Measurements from ENCODE around the gene CEP41. TPM values are rescaled to one million over a fixed set of nuclear protein-coding genes. Genes with fewer than 3 reads are reported as not detected.

CEP41 gene
- total and polyA plus RNA-seq, 2 experiments from 2014 or later = 17.4 to 25.0 TPM

GRCh38 chr7:130426564-130426963 lies 14.3 kb downstream of the CEP41 start:
- Histone ChIP-seq H3K9me2 (ENCODE audit: insufficient read depth) (no peaks in the 10 kb centered on the region), H2AFZ (no peak overlapping the region), H3K36me3 (ENCODE audit: insufficient read depth) (no peaks in the 10 kb centered on the region), H3K4me3 (no peak overlapping the region), H4K20me1 (replicated peaks; ENCODE audit: insufficient read depth) (no peaks in the 10 kb centered on the region), H3K79me2 (replicated peaks; ENCODE audit: insufficient read depth) (no peaks in the 10 kb centered on the region), H3K4me1 (ENCODE audit: insufficient read depth) (peaks cover 9% of the 10 kb centered on the region), H3K27me3 (ENCODE audit: insufficient read depth) (no peaks in the 10 kb centered on the region), H3K27ac (ENCODE audit: low read depth) (no peak overlapping the region), H3K4me2 (no peak overlapping the region), H3F3A (replicated peaks; ENCODE audit: low read depth) (no peaks in the 10 kb centered on the region)
- TF ChIP-seq ZNF331 (CRISPR knock-in tag; IDR thresholded peaks at IDR 0.05; ENCODE audit: low read depth) (no peak), STAT1 (IDR thresholded peaks at IDR 0.05; ENCODE audit: unreplicated experiment) (no peak), ZNF114 (CRISPR knock-in tag; IDR thresholded peaks at IDR 0.05) (no peak), POLR2AphosphoS5 (IDR thresholded peaks at IDR 0.05; ENCODE audit: low read depth) (no peak)
- TF ChIP-seq, protein P1, sequence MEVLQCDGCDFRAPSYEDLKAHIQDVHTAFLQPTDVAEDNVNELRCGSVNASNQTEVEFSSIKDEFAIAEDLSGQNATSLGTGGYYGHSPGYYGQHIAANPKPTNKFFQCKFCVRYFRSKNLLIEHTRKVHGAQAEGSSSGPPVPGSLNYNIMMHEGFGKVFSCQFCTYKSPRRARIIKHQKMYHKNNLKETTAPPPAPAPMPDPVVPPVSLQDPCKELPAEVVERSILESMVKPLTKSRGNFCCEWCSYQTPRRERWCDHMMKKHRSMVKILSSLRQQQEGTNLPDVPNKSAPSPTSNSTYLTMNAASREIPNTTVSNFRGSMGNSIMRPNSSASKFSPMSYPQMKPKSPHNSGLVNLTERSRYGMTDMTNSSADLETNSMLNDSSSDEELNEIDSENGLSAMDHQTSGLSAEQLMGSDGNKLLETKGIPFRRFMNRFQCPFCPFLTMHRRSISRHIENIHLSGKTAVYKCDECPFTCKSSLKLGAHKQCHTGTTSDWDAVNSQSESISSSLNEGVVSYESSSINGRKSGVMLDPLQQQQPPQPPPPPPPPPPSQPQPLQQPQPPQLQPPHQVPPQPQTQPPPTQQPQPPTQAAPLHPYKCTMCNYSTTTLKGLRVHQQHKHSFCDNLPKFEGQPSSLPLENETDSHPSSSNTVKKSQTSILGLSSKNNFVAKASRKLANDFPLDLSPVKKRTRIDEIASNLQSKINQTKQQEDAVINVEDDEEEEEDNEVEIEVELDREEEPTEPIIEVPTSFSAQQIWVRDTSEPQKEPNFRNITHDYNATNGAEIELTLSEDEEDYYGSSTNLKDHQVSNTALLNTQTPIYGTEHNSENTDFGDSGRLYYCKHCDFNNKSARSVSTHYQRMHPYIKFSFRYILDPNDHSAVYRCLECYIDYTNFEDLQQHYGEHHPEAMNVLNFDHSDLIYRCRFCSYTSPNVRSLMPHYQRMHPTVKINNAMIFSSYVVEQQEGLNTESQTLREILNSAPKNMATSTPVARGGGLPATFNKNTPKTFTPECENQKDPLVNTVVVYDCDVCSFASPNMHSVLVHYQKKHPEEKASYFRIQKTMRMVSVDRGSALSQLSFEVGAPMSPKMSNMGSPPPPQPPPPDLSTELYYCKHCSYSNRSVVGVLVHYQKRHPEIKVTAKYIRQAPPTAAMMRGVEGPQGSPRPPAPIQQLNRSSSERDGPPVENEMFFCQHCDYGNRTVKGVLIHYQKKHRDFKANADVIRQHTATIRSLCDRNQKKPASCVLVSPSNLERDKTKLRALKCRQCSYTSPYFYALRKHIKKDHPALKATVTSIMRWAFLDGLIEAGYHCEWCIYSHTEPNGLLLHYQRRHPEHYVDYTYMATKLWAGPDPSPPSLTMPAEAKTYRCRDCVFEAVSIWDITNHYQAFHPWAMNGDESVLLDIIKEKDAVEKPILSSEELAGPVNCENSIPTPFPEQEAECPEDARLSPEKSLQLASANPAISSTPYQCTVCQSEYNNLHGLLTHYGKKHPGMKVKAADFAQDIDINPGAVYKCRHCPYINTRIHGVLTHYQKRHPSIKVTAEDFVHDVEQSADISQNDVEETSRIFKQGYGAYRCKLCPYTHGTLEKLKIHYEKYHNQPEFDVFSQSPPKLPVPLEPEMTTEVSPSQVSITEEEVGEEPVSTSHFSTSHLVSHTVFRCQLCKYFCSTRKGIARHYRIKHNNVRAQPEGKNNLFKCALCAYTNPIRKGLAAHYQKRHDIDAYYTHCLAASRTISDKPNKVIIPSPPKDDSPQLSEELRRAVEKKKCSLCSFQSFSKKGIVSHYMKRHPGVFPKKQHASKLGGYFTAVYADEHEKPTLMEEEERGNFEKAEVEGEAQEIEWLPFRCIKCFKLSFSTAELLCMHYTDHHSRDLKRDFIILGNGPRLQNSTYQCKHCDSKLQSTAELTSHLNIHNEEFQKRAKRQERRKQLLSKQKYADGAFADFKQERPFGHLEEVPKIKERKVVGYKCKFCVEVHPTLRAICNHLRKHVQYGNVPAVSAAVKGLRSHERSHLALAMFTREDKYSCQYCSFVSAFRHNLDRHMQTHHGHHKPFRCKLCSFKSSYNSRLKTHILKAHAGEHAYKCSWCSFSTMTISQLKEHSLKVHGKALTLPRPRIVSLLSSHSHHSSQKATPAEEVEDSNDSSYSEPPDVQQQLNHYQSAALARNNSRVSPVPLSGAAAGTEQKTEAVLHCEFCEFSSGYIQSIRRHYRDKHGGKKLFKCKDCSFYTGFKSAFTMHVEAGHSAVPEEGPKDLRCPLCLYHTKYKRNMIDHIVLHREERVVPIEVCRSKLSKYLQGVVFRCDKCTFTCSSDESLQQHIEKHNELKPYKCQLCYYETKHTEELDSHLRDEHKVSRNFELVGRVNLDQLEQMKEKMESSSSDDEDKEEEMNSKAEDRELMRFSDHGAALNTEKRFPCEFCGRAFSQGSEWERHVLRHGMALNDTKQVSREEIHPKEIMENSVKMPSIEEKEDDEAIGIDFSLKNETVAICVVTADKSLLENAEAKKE (CRISPR knock-in tag; IDR thresholded peaks at IDR 0.05) = no peak
- no peak overlapping the region for H3K27ac Mint-ChIP-seq
- no peak for ATAC-seq
- no peaks in the 10 kb centered on the region for H3K9me3 Mint-ChIP-seq
- H3K36me3 Mint-ChIP-seq (ENCODE audit: low read depth) = no peaks in the 10 kb centered on the region
- no peak for DNase-seq (ENCODE audit: low spot score)
- H3K4me3 Mint-ChIP-seq = no peak overlapping the region
- H3K27me3 Mint-ChIP-seq (ENCODE audit: insufficient read depth, low read depth, poor library complexity) = peaks cover 3% of the 10 kb centered on the region
- peaks cover 11% of the 10 kb centered on the region for H3K4me1 Mint-ChIP-seq

- Histone ChIP-seq H3K79me2 (replicated peaks; ENCODE audit: insufficient read depth) (no peaks in the 10 kb centered on the region), H3K27ac (ENCODE audit: low read depth) (no peak overlapping the region), H3K4me2 (no peak overlapping the region), H3K4me3 (no peak overlapping the region), H2AFZ (no peak overlapping the region), H3F3A (replicated peaks; ENCODE audit: low read depth) (no peaks in the 10 kb centered on the region), H3K9me2 (ENCODE audit: insufficient read depth) (no peaks in the 10 kb centered on the region), H4K20me1 (replicated peaks; ENCODE audit: insufficient read depth) (no peaks in the 10 kb centered on the region), H3K36me3 (ENCODE audit: insufficient read depth) (no peaks in the 10 kb centered on the region), H3K4me1 (ENCODE audit: insufficient read depth) (peaks cover 3% of the 10 kb centered on the region; the same call in 1 of the 2 replicates), H3K27me3 (ENCODE audit: insufficient read depth) (no peaks in the 10 kb centered on the region)
- Mint-ChIP-seq H3K4me1 (peaks cover 15% of the 10 kb centered on the region), H3K36me3 (ENCODE audit: low read depth) (no peaks in the 10 kb centered on the region), H3K4me3 (no peak overlapping the region), H3K9me3 (no peaks in the 10 kb centered on the region), H3K27ac (no peak overlapping the region), H3K27me3 (ENCODE audit: insufficient read depth, low read depth, poor library complexity) (peaks cover 3% of the 10 kb centered on the region)
- ATAC-seq = no peak
- DNase-seq (ENCODE audit: low spot score) = no peak
- no peak for TF ChIP-seq ZNF114 (CRISPR knock-in tag; IDR thresholded peaks at IDR 0.05)
- TF ChIP-seq EZH2phosphoT487 (IDR thresholded peaks at IDR 0.05; ENCODE audit: unreplicated experiment) = no peak
- no peak for TF ChIP-seq STAT1 (IDR thresholded peaks at IDR 0.05; ENCODE audit: unreplicated experiment)
- TF ChIP-seq CTCF (conservative IDR thresholded peaks at IDR 0.05; ENCODE audit: low read depth in 2 of 2) = no peak
- no peak for TF ChIP-seq POLR2AphosphoS5 (IDR thresholded peaks at IDR 0.05; ENCODE audit: low read depth)
- TF ChIP-seq JUNB (IDR thresholded peaks at IDR 0.05; ENCODE audit: unreplicated experiment) = no peak
- no peak for TF ChIP-seq CREB1 (CRISPR knock-in tag; IDR thresholded peaks at IDR 0.05; ENCODE audit: low read depth)
Measured at GRCh38 chr7:130425796-130426195, 15.0 kb downstream of the CEP41 start.

Data from GM23338 (cell line).